C4-2B (cell line): ENCODE measurements around the gene SPARC.

Source experiments
- H3K27ac ChIP-seq: fragments of 450-650 bp; 2 replicates; pipeline ENCODE4 v1.5.1; 2017
- CTCF ChIP-seq: fragments of 450-650 bp; conservative IDR thresholded peaks from 2 replicates; pipeline ENCODE4 v1.5.1; 2017; ENCODE audit warnings: mild to moderate bottlenecking
- ZFX ChIP-seq: fragments of 450-650 bp; IDR thresholded peaks from 2 replicates; pipeline ENCODE4 v1.6.1; 2017

The SPARC gene

DNA sequence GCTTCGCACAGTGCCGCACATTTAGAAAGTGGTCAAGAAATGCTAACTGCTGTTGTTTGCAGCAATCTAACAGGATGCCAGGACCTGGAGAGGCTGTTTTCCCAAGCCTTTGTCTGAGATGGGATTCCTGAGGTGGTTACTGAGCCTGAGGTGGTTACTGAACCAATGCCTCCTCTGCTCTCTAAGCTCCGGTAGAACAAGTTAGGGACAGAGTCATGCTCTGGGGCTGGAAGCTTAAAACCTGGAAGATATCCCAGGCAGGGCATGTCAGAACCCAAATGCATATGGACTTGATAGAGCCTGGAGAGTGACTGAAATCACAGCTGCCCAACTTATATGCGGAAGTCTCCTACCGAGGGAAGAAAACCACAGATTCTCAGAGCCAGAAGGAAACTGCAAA, 49.0 kb downstream of the SPARC start:
- TF ChIP-seq ZFX, result no peak
- no peak for TF ChIP-seq CTCF
- H3K27ac ChIP-seq, result no peak overlapping the region

GRCh38 chr5:151633892-151634291, 52.8 kb downstream of the SPARC start:
- no peak overlapping the region for H3K27ac ChIP-seq
- TF ChIP-seq CTCF, result no peak
- no peak for TF ChIP-seq ZFX

DNA sequence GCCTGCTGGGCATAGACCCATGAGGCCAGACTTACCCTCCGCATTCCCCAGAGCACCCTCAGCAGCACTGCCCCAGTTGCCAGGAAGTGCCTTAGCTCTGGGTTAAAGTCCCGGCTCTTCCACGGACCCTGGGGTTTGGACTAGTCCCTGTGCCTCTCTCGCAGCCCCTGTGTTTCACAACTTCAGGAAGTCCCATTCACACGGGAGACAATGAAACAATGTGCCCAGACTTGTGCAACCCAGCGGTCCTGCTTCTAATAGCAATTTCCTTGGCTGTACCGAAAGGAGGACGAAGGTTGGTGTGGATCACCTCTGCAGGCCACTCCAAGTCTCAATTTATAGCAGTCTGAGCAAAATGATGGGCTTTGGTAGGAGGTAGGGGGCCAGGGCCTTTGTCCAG, 53.8 kb downstream of the SPARC start:
- TF ChIP-seq ZFX, result no peak
- TF ChIP-seq CTCF, result no peak
- H3K27ac ChIP-seq, result no peak overlapping the region

- TF ChIP-seq CTCF (no peak), ZFX (no peak)
- no peak overlapping the region for H3K27ac ChIP-seq
Measured at GRCh38 chr5:151632524-151632923, 54.2 kb downstream of the SPARC start.

GRCh38 chr5:151631941-151632340, 54.8 kb downstream of the SPARC start:
- TF ChIP-seq ZFX, result no peak
- TF ChIP-seq CTCF, result no peak
- H3K27ac ChIP-seq, result no peak overlapping the region

DNA sequence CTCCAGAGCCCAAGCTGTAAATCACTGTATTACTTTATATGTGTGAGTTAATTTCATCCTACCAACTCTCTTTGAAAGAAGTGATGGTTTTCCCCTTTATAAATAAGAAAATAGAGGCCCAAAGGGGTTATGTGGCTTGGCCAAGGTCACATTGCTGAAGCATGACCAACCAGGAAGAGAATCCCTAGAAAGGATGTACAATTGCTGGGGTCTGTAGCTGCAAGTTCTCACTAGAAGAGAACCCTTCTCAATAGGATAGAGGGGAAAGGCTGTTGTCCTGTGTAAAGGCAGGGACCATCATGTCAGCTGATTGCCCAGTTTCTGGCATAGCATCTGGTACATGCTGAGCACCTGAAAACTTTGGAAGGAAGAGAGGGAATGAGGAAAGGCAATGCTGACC, 56.6 kb downstream of the SPARC start:
- no peak overlapping the region for H3K27ac ChIP-seq
- TF ChIP-seq CTCF, result no peak
- no peak for TF ChIP-seq ZFX

DNA sequence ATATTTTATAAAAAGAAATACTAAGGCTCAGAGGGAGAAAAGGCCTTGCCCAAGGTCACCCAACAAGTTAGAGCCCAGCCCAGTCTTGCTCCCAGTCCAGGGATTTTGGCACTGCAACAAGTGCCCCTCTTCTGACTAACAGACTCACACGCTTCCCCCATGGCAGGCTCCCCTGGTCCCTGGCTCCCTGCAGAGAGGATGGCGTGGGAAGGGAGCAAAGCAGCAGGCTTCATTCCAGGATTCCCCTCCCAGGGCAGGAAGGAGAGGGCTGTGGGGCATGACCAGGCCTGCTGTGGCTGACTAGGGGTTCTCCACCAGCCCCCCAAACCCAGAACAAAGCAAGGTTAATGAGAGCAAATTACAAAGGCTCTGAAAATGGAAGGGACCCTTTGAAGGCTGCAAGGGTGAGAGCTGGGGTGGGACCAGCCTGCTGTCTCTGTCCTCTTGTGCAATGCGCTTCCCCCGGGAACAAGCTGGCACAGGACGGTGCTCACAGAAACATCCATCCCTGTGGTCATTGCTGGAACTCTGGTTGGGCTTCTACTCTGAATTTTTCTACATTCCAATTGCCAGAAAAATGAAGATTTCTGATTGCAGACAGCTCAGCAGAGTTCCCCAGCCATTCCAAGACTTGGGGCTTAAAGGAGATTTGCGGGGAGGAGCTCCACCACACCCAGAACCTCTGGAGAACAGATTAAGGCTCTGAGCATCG, 58.4 kb downstream of the SPARC start:
- TF ChIP-seq ZFX, result no peak
- TF ChIP-seq CTCF, result no peak
- H3K27ac ChIP-seq, result no peak overlapping the region
